GM12878 (cell line): ENCODE measurements around the gene TMIGD3. TPM values are rescaled to one million over a fixed set of nuclear protein-coding genes. Genes with fewer than 3 reads are reported as not detected.

ENCODE experiments used
- ATAC-seq: fragments of 200-7000 bp; cut with Tn5 transposase; 3 replicates; pipeline ENCODE4 v1.9.1; 2020; ENCODE audit warnings: mild to moderate bottlenecking, moderate library complexity
- BruUV-seq: library from RNA; stranded (reverse); fragments of 400-500 nt; replicated peaks from 2 replicates; lab custom pipeline; 2021; lab: Mats Ljungman, UMichigan
- CTCF ChIA-PET: fragments of 300-600 bp; sonication (Branson Sonifier 250); formaldehyde crosslinking; extraction: SDS; loops from one replicate; lab custom pipeline; 2021; ENCODE audit warnings: inconsistent platforms; lab: Yijun Ruan, JAX
- POLR2A ChIA-PET: fragments of 350-600 bp; formaldehyde crosslinking; extraction: SDS; loops from one replicate; lab custom pipeline; 2021; ENCODE audit warnings: inconsistent platforms; lab: Charles Lee
- RAD21 ChIA-PET: fragments of 300-600 bp; sonication (Branson Sonifier 250); formaldehyde crosslinking; loops from one replicate; lab custom pipeline; 2023; ENCODE audit warnings: antibody characterized with exemption; ENCODE audit not compliant: unreplicated experiment; lab: Charles Lee
- SMC1A ChIA-PET: fragments of 300-600 bp; sonication (Branson Sonifier 250); formaldehyde crosslinking; loops from one replicate; lab custom pipeline; 2023; ENCODE audit not compliant: unreplicated experiment, uncharacterized antibody; lab: Charles Lee
- DNase-seq: peaks from one replicate; pipeline ENCODE4 v3.0.0-alpha.2; 2011; ENCODE audit warnings: low read depth, low spot score
- FAIRE-seq: peaks from 3 replicates; lab custom pipeline; 2011; peaks lifted over from hg19 to GRCh38; lab: Jason Lieb, UNC
- H2AFZ ChIP-seq: 2 replicates; pipeline ENCODE4 v1.6.0; 2011; ENCODE audit warnings: low read depth, low read length, control low read depth; ENCODE audit not compliant: control insufficient read depth
- H3K27ac ChIP-seq: 2 replicates; pipeline ENCODE4 v1.5.1; 2011; ENCODE audit warnings: control low read depth; ENCODE audit not compliant: control insufficient read depth, insufficient read depth
- H3K27me3 ChIP-seq, 2 experiments: replicated peaks in 1 of 2; 2 replicates each; pipeline versions ENCODE4 v1.6.0 to v1.6.1; 2011; ENCODE audit warnings: low read length in 1 of 2; ENCODE audit not compliant: control insufficient read depth in 2 of 2, insufficient read depth in 2 of 2
- H3K36me3 ChIP-seq, 2 experiments: 2 replicates each; pipeline ENCODE4 v1.5.1; 2011; ENCODE audit warnings: low read length in 1 of 2; ENCODE audit not compliant: control insufficient read depth in 2 of 2, insufficient read depth in 2 of 2
- H3K4me1 ChIP-seq: 2 replicates; pipeline ENCODE4 v1.6.1; 2011; ENCODE audit warnings: mild to moderate bottlenecking, low read length, moderate library complexity, mixed read lengths; ENCODE audit not compliant: control insufficient read depth, insufficient read depth
- H3K4me2 ChIP-seq: 2 replicates; pipeline ENCODE4 v1.6.0; 2011; ENCODE audit warnings: control low read depth; ENCODE audit not compliant: control insufficient read depth, insufficient read depth
- H3K4me3 ChIP-seq: fragments of 200-600 bp; sonication (generic); 2 replicates; pipeline ENCODE4 v1.5.1; 2016
- H3K79me2 ChIP-seq: 2 replicates; pipeline ENCODE4 v1.6.0; 2011; ENCODE audit warnings: low read length; ENCODE audit not compliant: control insufficient read depth, insufficient read depth
- H3K9ac ChIP-seq: 2 replicates; pipeline ENCODE4 v1.8.0; 2011; ENCODE audit warnings: low read length, control low read depth, mixed read lengths; ENCODE audit not compliant: control insufficient read depth, insufficient read depth
- H3K9me3 ChIP-seq: replicated peaks from 3 replicates; pipeline ENCODE4 v1.5.1; 2011; ENCODE audit warnings: mild to moderate bottlenecking, low read length; ENCODE audit not compliant: control insufficient read depth, insufficient read depth
- H4K20me1 ChIP-seq: 2 replicates; pipeline ENCODE4 v1.6.0; 2011; ENCODE audit not compliant: control insufficient read depth, insufficient read depth
- BHLHE40 ChIP-seq, 2 experiments: fragments of 450-650 bp in 1 of 2; IDR thresholded peaks; 2 replicates each; pipeline ENCODE4 v1.6.1; 2011 to 2017; ENCODE audit warnings: low read depth in 2 of 2, borderline replicate concordance in 1 of 2, improper control_type of control experiment in 1 of 2, low read length in 1 of 2, mild to moderate bottlenecking in 1 of 2
- DPF2 ChIP-seq: fragments of 450-650 bp; IDR thresholded peaks from 2 replicates; pipeline ENCODE4 v1.6.1; 2017; ENCODE audit warnings: mild to moderate bottlenecking
- EP300 ChIP-seq, 2 experiments: fragments of 150-350 bp in 1 of 2; IDR thresholded peaks; 2 replicates each; pipeline ENCODE4 v1.6.1; 2011 to 2012; ENCODE audit warnings: low read depth in 2 of 2, low read length in 2 of 2, borderline replicate concordance in 1 of 2, improper control_type of control experiment in 1 of 2, inconsistent platforms in 1 of 2; ENCODE audit not compliant: control insufficient read depth in 1 of 2
- PAX5 ChIP-seq: IDR thresholded peaks from 2 replicates; pipeline ENCODE4 v1.6.1; 2011; ENCODE audit warnings: low read depth, low read length, borderline replicate concordance
- SMAD5 ChIP-seq: IDR thresholded peaks from 2 replicates; pipeline ENCODE4 v1.6.1; 2016; ENCODE audit warnings: antibody characterized with exemption, low read depth
- WGBS: methylation state at CpG from one replicate; pipeline ENCODE4 v1.1.6; 2016; ENCODE audit warnings: low lambda C conversion rate; ENCODE audit not compliant: insufficient replicate concordance, insufficient coverage; ENCODE audit errors: missing lambda C conversion rate; 5-methylcytosine and 5-hydroxymethylcytosine counted together
- in situ Hi-C: fragments of 300-500 bp; cut with MboI; formaldehyde crosslinking; loops from 9 replicates; pipeline ENCODE4 v1.14.3; 2018; ENCODE audit warnings: mixed read lengths
- intact Hi-C: fragments of 100-400 bp; cut with micrococcal nuclease; formaldehyde crosslinking; loops from one replicate; pipeline ENCODE4 v1.14.2; 2022; ENCODE audit not compliant: unreplicated experiment
- polyA plus RNA-seq, 11 experiments: library from polyadenylated mRNA; depleted of rRNA in 4 of 11; unstranded in 6 of 11; stranded (reverse) in 5 of 11; fragments of >200 nt; fragmentation: Nextera tagmentation in 4 of 11; fragmentation: Illumina TruSeq in 1 of 11; extraction: Ambion mirVana in 4 of 11; extraction: Trizol in 1 of 11; gene quantifications; 1 replicate in 1 of 11; 2 replicates in 10 of 11; pipeline versions ENCODE4 v1.2.1 to v1.2.3, GENCODE V29; 2011 to 2016; ENCODE audit warnings: inconsistent platforms in 2 of 11, missing spikeins in 2 of 11, low read depth in 1 of 11
- total RNA-seq, 4 experiments: library from RNA; depleted of rRNA in 3 of 4; stranded (reverse); fragments of >200 nt in 3 of 4; fragmentation: Illumina TruSeq in 1 of 4; extraction: Trizol in 1 of 4; gene quantifications; 2 replicates each; pipeline versions ENCODE4 v1.2.1 to v1.2.3, GENCODE V29; 2013 to 2021
- TF ChIP-seq, protein P1 (sequence below): fragments of 450-650 bp; IDR thresholded peaks from 2 replicates; pipeline ENCODE4 v1.6.1; 2017; ENCODE audit warnings: mild to moderate bottlenecking, moderate library complexity
- TF ChIP-seq, protein P2 (sequence below): fragments of 450-650 bp; IDR thresholded peaks from 2 replicates; pipeline ENCODE4 v1.6.1; 2017; ENCODE audit warnings: borderline replicate concordance
- TF ChIP-seq, protein P3 (sequence below): fragments of 450-650 bp; IDR thresholded peaks from 2 replicates; pipeline ENCODE4 v1.6.1; 2016; ENCODE audit warnings: mild to moderate bottlenecking, moderate library complexity, borderline replicate concordance
- TF ChIP-seq, protein P4 (sequence below): IDR thresholded peaks from 2 replicates; pipeline ENCODE4 v1.6.1; 2011; ENCODE audit warnings: low read depth, low read length, improper control_type of control experiment, borderline replicate concordance

TMIGD3 gene
- total and polyA plus RNA-seq, 10 of the 15 experiments (the other 5 are each of a cell fraction or from before 2014, with no cell fraction given): 0.17 TPM; not detected in 9

DNA sequence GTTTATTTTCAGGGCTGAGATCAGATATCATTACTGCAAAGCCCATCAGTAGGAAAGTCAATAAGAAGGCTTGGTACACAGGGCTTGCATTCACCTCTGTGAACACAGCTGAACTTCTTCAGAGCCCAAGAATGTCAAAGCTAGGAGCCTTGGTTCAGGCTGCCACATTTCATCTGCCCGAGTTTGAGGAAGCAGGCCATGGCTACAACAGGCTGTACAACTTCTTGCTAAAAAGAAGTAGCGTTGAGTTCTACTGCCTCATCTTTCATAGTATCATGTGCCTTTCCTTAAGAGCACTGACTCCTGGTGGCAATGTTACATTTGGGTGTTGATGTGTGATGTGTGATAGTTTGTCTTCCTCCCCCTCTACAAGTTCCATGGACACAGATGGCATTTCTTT is 19.6 kb downstream of the TMIGD3 start (continued):
- TF ChIP-seq, protein P1, sequence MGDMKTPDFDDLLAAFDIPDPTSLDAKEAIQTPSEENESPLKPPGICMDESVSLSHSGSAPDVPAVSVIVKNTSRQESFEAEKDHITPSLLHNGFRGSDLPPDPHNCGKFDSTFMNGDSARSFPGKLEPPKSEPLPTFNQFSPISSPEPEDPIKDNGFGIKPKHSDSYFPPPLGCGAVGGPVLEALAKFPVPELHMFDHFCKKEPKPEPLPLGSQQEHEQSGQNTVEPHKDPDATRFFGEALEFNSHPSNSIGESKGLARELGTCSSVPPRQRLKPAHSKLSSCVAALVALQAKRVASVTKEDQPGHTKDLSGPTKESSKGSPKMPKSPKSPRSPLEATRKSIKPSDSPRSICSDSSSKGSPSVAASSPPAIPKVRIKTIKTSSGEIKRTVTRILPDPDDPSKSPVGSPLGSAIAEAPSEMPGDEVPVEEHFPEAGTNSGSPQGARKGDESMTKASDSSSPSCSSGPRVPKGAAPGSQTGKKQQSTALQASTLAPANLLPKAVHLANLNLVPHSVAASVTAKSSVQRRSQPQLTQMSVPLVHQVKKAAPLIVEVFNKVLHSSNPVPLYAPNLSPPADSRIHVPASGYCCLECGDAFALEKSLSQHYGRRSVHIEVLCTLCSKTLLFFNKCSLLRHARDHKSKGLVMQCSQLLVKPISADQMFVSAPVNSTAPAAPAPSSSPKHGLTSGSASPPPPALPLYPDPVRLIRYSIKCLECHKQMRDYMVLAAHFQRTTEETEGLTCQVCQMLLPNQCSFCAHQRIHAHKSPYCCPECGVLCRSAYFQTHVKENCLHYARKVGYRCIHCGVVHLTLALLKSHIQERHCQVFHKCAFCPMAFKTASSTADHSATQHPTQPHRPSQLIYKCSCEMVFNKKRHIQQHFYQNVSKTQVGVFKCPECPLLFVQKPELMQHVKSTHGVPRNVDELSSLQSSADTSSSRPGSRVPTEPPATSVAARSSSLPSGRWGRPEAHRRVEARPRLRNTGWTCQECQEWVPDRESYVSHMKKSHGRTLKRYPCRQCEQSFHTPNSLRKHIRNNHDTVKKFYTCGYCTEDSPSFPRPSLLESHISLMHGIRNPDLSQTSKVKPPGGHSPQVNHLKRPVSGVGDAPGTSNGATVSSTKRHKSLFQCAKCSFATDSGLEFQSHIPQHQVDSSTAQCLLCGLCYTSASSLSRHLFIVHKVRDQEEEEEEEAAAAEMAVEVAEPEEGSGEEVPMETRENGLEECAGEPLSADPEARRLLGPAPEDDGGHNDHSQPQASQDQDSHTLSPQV: no peak
- TF ChIP-seq SMAD5 (no peak), PAX5 (no peak)
- TF ChIP-seq, protein P2, sequence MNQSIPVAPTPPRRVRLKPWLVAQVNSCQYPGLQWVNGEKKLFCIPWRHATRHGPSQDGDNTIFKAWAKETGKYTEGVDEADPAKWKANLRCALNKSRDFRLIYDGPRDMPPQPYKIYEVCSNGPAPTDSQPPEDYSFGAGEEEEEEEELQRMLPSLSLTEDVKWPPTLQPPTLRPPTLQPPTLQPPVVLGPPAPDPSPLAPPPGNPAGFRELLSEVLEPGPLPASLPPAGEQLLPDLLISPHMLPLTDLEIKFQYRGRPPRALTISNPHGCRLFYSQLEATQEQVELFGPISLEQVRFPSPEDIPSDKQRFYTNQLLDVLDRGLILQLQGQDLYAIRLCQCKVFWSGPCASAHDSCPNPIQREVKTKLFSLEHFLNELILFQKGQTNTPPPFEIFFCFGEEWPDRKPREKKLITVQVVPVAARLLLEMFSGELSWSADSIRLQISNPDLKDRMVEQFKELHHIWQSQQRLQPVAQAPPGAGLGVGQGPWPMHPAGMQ: no peak

DNA sequence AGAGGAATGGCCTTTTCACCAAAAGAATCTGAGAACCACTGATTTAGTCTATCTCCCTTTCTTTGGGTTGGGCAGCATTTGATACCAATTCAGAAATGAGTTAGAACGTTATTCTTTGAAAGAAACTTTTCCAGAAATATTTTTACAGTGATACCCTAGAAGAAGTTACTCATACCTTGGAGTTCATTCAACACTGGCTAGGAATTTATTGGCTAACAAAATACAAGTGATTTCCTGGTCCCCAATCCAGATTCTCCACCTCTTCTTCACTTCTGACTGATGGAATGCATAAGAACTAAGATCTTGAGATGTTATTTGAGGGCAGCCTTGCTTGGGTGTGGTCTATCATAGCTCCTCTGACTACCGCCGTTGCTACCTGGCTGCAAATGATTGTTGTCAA is 20.3 kb downstream of the TMIGD3 start:
- Histone ChIP-seq H3K36me3 (no peaks in the 10 kb centered on the region), H4K20me1 (no peaks in the 10 kb centered on the region), H3K4me3 (no peak overlapping the region), H3K4me2 (no peak overlapping the region), H3K9me3 (no peaks in the 10 kb centered on the region), H2AFZ (no peak overlapping the region), H3K9ac (no peak overlapping the region), H3K27me3 (no peaks in the 10 kb centered on the region), H3K27ac (no peak overlapping the region), H3K4me1 (no peaks in the 10 kb centered on the region), H3K79me2 (no peaks in the 10 kb centered on the region)
- intact Hi-C loops: loop anchor here (2.0 kb wide), 1 partner anchor 174 kb away; no protein-coding TSS in a partner anchor
- no TSS peak for BruUV-seq
- ChIA-PET POLR2A (no interaction called here), CTCF (interaction anchor here (1.1 to 8.7 kb wide), 9 partner anchors 13 to 284 kb away, joined by 3 to 119 read pairs (median 14); no protein-coding TSS in a partner anchor), SMC1A (interaction anchor here (0.9 to 12.1 kb wide), 6 partner anchors 11 to 272 kb away, joined by 3 to 128 read pairs (median 8); partner anchors contain the start of gene DDX20), RAD21 (interaction anchor here (2.1 to 3.9 kb wide), 3 partner anchors 25 to 285 kb away, joined by 12 to 29 read pairs (median 21); no protein-coding TSS in a partner anchor)
- no peak for ATAC-seq
- FAIRE-seq: no peak
- DNase-seq: no peak
- WGBS: 84% methylated on average over 3 of the region's 3 CpGs
- TF ChIP-seq, protein P3, sequence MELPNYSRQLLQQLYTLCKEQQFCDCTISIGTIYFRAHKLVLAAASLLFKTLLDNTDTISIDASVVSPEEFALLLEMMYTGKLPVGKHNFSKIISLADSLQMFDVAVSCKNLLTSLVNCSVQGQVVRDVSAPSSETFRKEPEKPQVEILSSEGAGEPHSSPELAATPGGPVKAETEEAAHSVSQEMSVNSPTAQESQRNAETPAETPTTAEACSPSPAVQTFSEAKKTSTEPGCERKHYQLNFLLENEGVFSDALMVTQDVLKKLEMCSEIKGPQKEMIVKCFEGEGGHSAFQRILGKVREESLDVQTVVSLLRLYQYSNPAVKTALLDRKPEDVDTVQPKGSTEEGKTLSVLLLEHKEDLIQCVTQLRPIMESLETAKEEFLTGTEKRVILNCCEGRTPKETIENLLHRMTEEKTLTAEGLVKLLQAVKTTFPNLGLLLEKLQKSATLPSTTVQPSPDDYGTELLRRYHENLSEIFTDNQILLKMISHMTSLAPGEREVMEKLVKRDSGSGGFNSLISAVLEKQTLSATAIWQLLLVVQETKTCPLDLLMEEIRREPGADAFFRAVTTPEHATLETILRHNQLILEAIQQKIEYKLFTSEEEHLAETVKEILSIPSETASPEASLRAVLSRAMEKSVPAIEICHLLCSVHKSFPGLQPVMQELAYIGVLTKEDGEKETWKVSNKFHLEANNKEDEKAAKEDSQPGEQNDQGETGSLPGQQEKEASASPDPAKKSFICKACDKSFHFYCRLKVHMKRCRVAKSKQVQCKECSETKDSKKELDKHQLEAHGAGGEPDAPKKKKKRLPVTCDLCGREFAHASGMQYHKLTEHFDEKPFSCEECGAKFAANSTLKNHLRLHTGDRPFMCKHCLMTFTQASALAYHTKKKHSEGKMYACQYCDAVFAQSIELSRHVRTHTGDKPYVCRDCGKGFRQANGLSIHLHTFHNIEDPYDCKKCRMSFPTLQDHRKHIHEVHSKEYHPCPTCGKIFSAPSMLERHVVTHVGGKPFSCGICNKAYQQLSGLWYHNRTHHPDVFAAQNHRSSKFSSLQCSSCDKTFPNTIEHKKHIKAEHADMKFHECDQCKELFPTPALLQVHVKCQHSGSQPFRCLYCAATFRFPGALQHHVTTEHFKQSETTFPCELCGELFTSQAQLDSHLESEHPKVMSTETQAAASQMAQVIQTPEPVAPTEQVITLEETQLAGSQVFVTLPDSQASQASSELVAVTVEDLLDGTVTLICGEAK: no peak
- TF ChIP-seq EP300 (IDR thresholded peaks at IDR 0.05; ENCODE audit: borderline replicate concordance in 1 of 2, control insufficient read depth in 1 of 2, low read depth in 2 of 2, low read length in 2 of 2) (no peak), BHLHE40 (IDR thresholded peaks at IDR 0.05; ENCODE audit: borderline replicate concordance in 1 of 2, low read depth in 2 of 2, low read length in 1 of 2) (no peak), DPF2 (no peak)
- TF ChIP-seq, protein P4, sequence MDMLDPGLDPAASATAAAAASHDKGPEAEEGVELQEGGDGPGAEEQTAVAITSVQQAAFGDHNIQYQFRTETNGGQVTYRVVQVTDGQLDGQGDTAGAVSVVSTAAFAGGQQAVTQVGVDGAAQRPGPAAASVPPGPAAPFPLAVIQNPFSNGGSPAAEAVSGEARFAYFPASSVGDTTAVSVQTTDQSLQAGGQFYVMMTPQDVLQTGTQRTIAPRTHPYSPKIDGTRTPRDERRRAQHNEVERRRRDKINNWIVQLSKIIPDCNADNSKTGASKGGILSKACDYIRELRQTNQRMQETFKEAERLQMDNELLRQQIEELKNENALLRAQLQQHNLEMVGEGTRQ: no peak
- in situ Hi-C loops: loop anchor here (5.0 to 25.0 kb wide), 2 partner anchors 264 to 879 kb away; no protein-coding TSS in a partner anchor
